H1 (cell line): ENCODE data around the gene PLCH2. TPM values are rescaled to one million over a fixed set of nuclear protein-coding genes. Genes with fewer than 3 reads are reported as not detected.

ENCODE experiments used
- CTCF ChIA-PET: fragments of 300-600 bp; sonication (Branson Sonifier 250); formaldehyde crosslinking; loops from one replicate; lab custom pipeline; 2021; ENCODE audit not compliant: partially characterized antibody; lab: Charles Lee
- POLR2A ChIA-PET: fragments of 300-600 bp; sonication (Branson Sonifier 250); formaldehyde crosslinking; loops from one replicate; lab custom pipeline; 2021; ENCODE audit warnings: inconsistent platforms; ENCODE audit not compliant: partially characterized antibody; lab: Charles Lee
- DNase-seq, 2 experiments: peaks; one replicate each; pipeline versions ENCODE4 v3.0.0 to v3.0.0-alpha.2; 2010 to 2022; ENCODE audit warnings: low spot score in 2 of 2, low read depth in 1 of 2, mixed read lengths in 1 of 2
- FAIRE-seq: peaks from 2 replicates; lab custom pipeline; 2011; peaks lifted over from hg19 to GRCh38; lab: Jason Lieb, UNC
- H2AFZ ChIP-seq: 2 replicates; pipeline ENCODE4 v1.8.1; 2012; ENCODE audit warnings: low read length, inconsistent platforms
- H2AK5ac ChIP-seq: 2 replicates; pipeline ENCODE4 v1.6.1; 2013; ENCODE audit warnings: low read depth, low read length
- H2BK120ac ChIP-seq: replicated peaks from 2 replicates; pipeline ENCODE3; 2013; ENCODE audit warnings: low read depth, low read length, inconsistent platforms
- H2BK12ac ChIP-seq: 2 replicates; pipeline ENCODE4 v1.6.1; 2013; ENCODE audit warnings: low read depth, low read length
- H2BK15ac ChIP-seq: 2 replicates; pipeline ENCODE4 v1.6.1; 2013; ENCODE audit warnings: low read length
- H2BK20ac ChIP-seq: 2 replicates; pipeline ENCODE4 v1.6.1; 2013; ENCODE audit warnings: low read length
- H2BK5ac ChIP-seq: 2 replicates; pipeline ENCODE4 v1.6.1; 2013; ENCODE audit warnings: low read depth, low read length
- H3K14ac ChIP-seq: 2 replicates; pipeline ENCODE4 v1.6.1; 2013; ENCODE audit warnings: inconsistent platforms; ENCODE audit not compliant: insufficient read length
- H3K18ac ChIP-seq: 2 replicates; pipeline ENCODE4 v1.6.1; 2013; ENCODE audit warnings: low read length; ENCODE audit errors: extremely low read depth
- H3K23ac ChIP-seq: 2 replicates; pipeline ENCODE4 v1.6.1; 2013; ENCODE audit warnings: inconsistent platforms; ENCODE audit not compliant: insufficient read length
- H3K23me2 ChIP-seq: 2 replicates; pipeline ENCODE4 v1.6.1; 2013; ENCODE audit warnings: low read depth, low read length
- H3K27ac ChIP-seq: 2 replicates; pipeline ENCODE4 v1.6.1; 2011; ENCODE audit warnings: low read depth, low read length, inconsistent platforms
- H3K27me3 ChIP-seq, 4 experiments: replicated peaks in 1 of 4; 1 replicate in 1 of 4; 2 replicates in 3 of 4; pipeline versions ENCODE4 v1.6.1 to v1.8.1; 2011 to 2013; ENCODE audit warnings: low read length in 3 of 4, mild to moderate bottlenecking in 3 of 4, inconsistent platforms in 2 of 4, mixed read lengths in 2 of 4, moderate library complexity in 1 of 4; ENCODE audit not compliant: control insufficient read depth in 3 of 4, insufficient read depth in 3 of 4; ENCODE audit errors: extremely low read depth in 1 of 4
- H3K36me3 ChIP-seq, 4 experiments: 2 replicates each; pipeline versions ENCODE4 v1.6.1 to v1.8.1; 2011 to 2013; ENCODE audit warnings: mild to moderate bottlenecking in 4 of 4, low read length in 3 of 4, moderate library complexity in 2 of 4, control low read depth in 1 of 4, inconsistent platforms in 1 of 4; ENCODE audit not compliant: insufficient read depth in 4 of 4, control insufficient read depth in 2 of 4
- H3K4ac ChIP-seq: replicated peaks from 2 replicates; pipeline ENCODE3; 2013; ENCODE audit warnings: low read length, low read depth, mixed read lengths, inconsistent platforms; ENCODE audit not compliant: insufficient read length
- H3K4me1 ChIP-seq, 4 experiments: replicated peaks in 1 of 4; 1 replicate in 1 of 4; 2 replicates in 3 of 4; pipeline versions ENCODE4 v1.6.1 to v1.8.1; 2011 to 2013; ENCODE audit warnings: low read length in 3 of 4, inconsistent platforms in 2 of 4, mixed read lengths in 1 of 4; ENCODE audit not compliant: insufficient read depth in 4 of 4, control insufficient read depth in 3 of 4
- H3K4me2 ChIP-seq, 2 experiments: 2 replicates each; pipeline versions ENCODE4 v1.6.1 to v1.8.1; 2011 to 2013; ENCODE audit warnings: low read depth in 2 of 2, low read length in 2 of 2, control low read depth in 1 of 2, inconsistent platforms in 1 of 2, mild to moderate bottlenecking in 1 of 2; ENCODE audit not compliant: insufficient read depth in 1 of 2
- H3K4me3 ChIP-seq, 4 experiments: fragments of 200-600, 300-600 bp in 1 of 4; sonication (generic), shearing (Covaris generic), sonication (Bioruptor Twin) in 1 of 4; 2 replicates each; pipeline versions ENCODE4 v1.5.1 to v1.8.1; 2011 to 2016; ENCODE audit warnings: low read length in 4 of 4, low read depth in 3 of 4, control low read depth in 2 of 4, inconsistent platforms in 2 of 4, mild to moderate bottlenecking in 2 of 4, mixed read lengths in 1 of 4, moderate library complexity in 1 of 4; ENCODE audit not compliant: insufficient read depth in 2 of 4; ENCODE audit errors: extremely low read depth in 1 of 4
- H3K56ac ChIP-seq: replicated peaks from 2 replicates; pipeline ENCODE3; 2013; ENCODE audit warnings: low read depth, mild to moderate bottlenecking, mixed read lengths, low read length, inconsistent platforms; ENCODE audit not compliant: insufficient read length
- H3K79me1 ChIP-seq: 2 replicates; pipeline ENCODE4 v1.6.1; 2013; ENCODE audit warnings: low read depth, low read length, control low read depth
- H3K79me2 ChIP-seq, 2 experiments: 2 replicates each; pipeline versions ENCODE4 v1.6.1 to v1.8.1; 2012 to 2013; ENCODE audit warnings: low read length in 2 of 2, mild to moderate bottlenecking in 2 of 2, inconsistent platforms in 1 of 2; ENCODE audit not compliant: insufficient read depth in 2 of 2, control insufficient read depth in 1 of 2
- H3K9ac ChIP-seq, 4 experiments: replicated peaks in 1 of 4; 1 replicate in 1 of 4; 2 replicates in 3 of 4; pipeline versions ENCODE4 v1.6.1 to v1.8.1; 2011 to 2013; ENCODE audit warnings: low read depth in 3 of 4, low read length in 3 of 4, control low read depth in 2 of 4, mild to moderate bottlenecking in 2 of 4, moderate library complexity in 2 of 4, inconsistent platforms in 1 of 4; ENCODE audit errors: extremely low read depth in 1 of 4
- H3K9me3 ChIP-seq, 2 experiments: 2 replicates each; pipeline versions ENCODE4 v1.6.1 to v1.8.1; 2012 to 2013; ENCODE audit warnings: mild to moderate bottlenecking in 2 of 2, moderate library complexity in 2 of 2, control low read depth in 1 of 2, inconsistent platforms in 1 of 2, low read depth in 1 of 2, low read length in 1 of 2, mixed read lengths in 1 of 2; ENCODE audit not compliant: insufficient read depth in 2 of 2
- H4K20me1 ChIP-seq, 2 experiments: replicated peaks in 1 of 2; 2 replicates each; pipeline versions ENCODE3 to v1.8.1; 2011 to 2013; ENCODE audit warnings: inconsistent platforms in 2 of 2, low read length in 2 of 2, mild to moderate bottlenecking in 1 of 2; ENCODE audit not compliant: insufficient read depth in 2 of 2, control insufficient read depth in 1 of 2
- H4K5ac ChIP-seq: 2 replicates; pipeline ENCODE4 v1.6.1; 2013; ENCODE audit warnings: low read length, low read depth, mixed read lengths, inconsistent platforms; ENCODE audit not compliant: insufficient read length
- H4K8ac ChIP-seq: 2 replicates; pipeline ENCODE4 v1.8.0; 2013; ENCODE audit warnings: mild to moderate bottlenecking, moderate library complexity, low read length, inconsistent platforms; ENCODE audit not compliant: insufficient read depth; ENCODE audit errors: extremely low read depth
- H4K91ac ChIP-seq: replicated peaks from 2 replicates; pipeline ENCODE3; 2013; ENCODE audit warnings: low read length, mixed read lengths, inconsistent platforms; ENCODE audit not compliant: insufficient read length
- BCL11A ChIP-seq, 2 experiments: IDR thresholded peaks; one replicate each; pipeline ENCODE4 v1.6.1; 2011; ENCODE audit warnings: low read depth in 2 of 2, low read length in 2 of 2, mild to moderate bottlenecking in 2 of 2
- CBX8 ChIP-seq: fragments of 300-800, 300-1000 bp; sonication (generic); IDR thresholded peaks from 2 replicates; pipeline ENCODE4 v1.7.1; 2016; ENCODE audit warnings: low read depth, low read length, borderline replicate concordance
- CEBPB ChIP-seq: IDR thresholded peaks from 2 replicates; pipeline ENCODE4 v1.6.1; 2012; ENCODE audit warnings: low read depth, low read length
- GABPA ChIP-seq: IDR thresholded peaks from 2 replicates; pipeline ENCODE4 v1.6.1; 2011; ENCODE audit warnings: mild to moderate bottlenecking, low read length, moderate library complexity, borderline replicate concordance; ENCODE audit not compliant: insufficient read depth
- NANOG ChIP-seq: IDR thresholded peaks from 2 replicates; pipeline ENCODE4 v1.6.1; 2011; ENCODE audit warnings: low read length, low read depth, mild to moderate bottlenecking, inconsistent platforms; ENCODE audit not compliant: insufficient read depth, poor library complexity, severe bottlenecking
- PHF8 ChIP-seq: fragments of 200-600 bp; sonication (generic); conservative IDR thresholded peaks from 2 replicates; pipeline ENCODE4 v1.7.1; 2012; ENCODE audit warnings: low read depth, mild to moderate bottlenecking, inconsistent platforms, low read length, moderate library complexity
- POLR2AphosphoS5 ChIP-seq: IDR thresholded peaks from 2 replicates; pipeline ENCODE4 v1.6.1; 2011; ENCODE audit warnings: low read depth, low read length
- RBBP5 ChIP-seq: IDR thresholded peaks from 2 replicates; pipeline ENCODE4 v1.7.1; 2012; ENCODE audit warnings: low read depth, mild to moderate bottlenecking, inconsistent platforms, low read length, moderate library complexity, borderline replicate concordance
- TAF7 ChIP-seq: optimal IDR thresholded peaks from 2 replicates; pipeline ENCODE3; 2011; ENCODE audit warnings: low read depth, mild to moderate bottlenecking, inconsistent platforms, low read length, moderate library complexity, borderline replicate concordance
- ZNF274 ChIP-seq: IDR thresholded peaks from 2 replicates; pipeline ENCODE4 v1.7.0; 2012; ENCODE audit warnings: low read length, borderline replicate concordance; ENCODE audit errors: extremely low read depth
- WGBS, 2 experiments: shearing (Covaris generic) in 1 of 2; methylation state at CpG; one replicate each; pipeline versions ENCODE4 v1.1.6 to v1.1.7; 2013 to 2015; ENCODE audit warnings: low lambda C conversion rate in 2 of 2, mixed read lengths in 2 of 2, inconsistent platforms in 1 of 2, low coverage in 1 of 2, missing lambda C conversion rate in 1 of 2; ENCODE audit not compliant: insufficient replicate concordance in 2 of 2, insufficient coverage in 1 of 2, insufficient read length in 1 of 2; ENCODE audit errors: extremely low coverage in 1 of 2, missing lambda C conversion rate in 1 of 2; 5-methylcytosine and 5-hydroxymethylcytosine counted together
- polyA plus RNA-seq, 7 experiments: library from polyadenylated mRNA; depleted of rRNA in 3 of 7; stranded (reverse) in 5 of 7; unstranded in 2 of 7; fragments of >200 nt in 5 of 7; fragments of 200-250 nt in 2 of 7; gene quantifications; 1 replicate in 5 of 7; 2 replicates in 1 of 7; 4 replicates in 1 of 7; pipeline versions ENCODE4 v1.2.1 to v1.2.3, GENCODE V29; 2011 to 2013; ENCODE audit warnings: missing spikeins in 2 of 7, mixed read lengths in 2 of 7
- total RNA-seq: library from RNA; stranded (reverse); fragmentation: NEBNext Ultra II Directional; extraction: Animal tissue kit (Norgen Biotek cat#: 25700); gene quantifications from 2 replicates; pipeline ENCODE4 v1.2.1, GENCODE V29; 2021
- TF ChIP-seq, protein P1 (sequence below): IDR thresholded peaks from 2 replicates; pipeline ENCODE4 v1.6.1; 2012; ENCODE audit warnings: inconsistent platforms
- TF ChIP-seq, protein P2 (sequence below): IDR thresholded peaks from 2 replicates; pipeline ENCODE4 v1.6.1; 2011; ENCODE audit warnings: low read length, improper control_type of control experiment

Gene PLCH2
- total and polyA plus RNA-seq, 2 of the 8 experiments (the other 6 are each of a cell fraction or from before 2014, with no cell fraction given) = 0.14 to 0.19 TPM

DNA sequence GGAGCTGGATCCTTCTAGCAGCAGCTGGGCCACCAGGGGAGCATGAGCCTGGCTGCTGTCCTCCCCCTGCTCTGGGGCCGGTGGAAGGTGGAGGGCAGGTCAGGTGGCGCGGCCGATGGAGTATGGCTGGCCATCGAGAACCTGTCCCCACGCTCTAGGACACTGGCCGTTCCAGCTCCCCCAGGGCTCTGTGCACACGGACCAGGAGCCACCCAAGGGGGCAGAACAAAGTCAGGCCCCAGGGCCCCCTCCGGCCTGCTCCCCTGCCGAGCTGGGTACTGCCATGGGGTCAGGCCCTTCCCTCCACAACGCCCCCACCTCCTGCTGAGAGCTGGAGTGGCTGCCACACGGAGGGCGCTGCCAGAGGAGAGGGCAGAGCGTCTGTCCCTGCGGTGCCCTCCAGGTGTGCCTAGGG lies 4.5 kb upstream of the PLCH2 start:
- POLR2A ChIA-PET = interaction anchor here (1.1 kb wide), 1 partner anchor 31 kb away, joined by 5 read pairs; no protein-coding TSS in a partner anchor
- peaks cover 0 to 8% (median 0%) of the 10 kb centered on the region in 4 experiments; a peak in 3 of 7 replicates for H3K4me1 ChIP-seq

More for the DNA sequence above, 4.5 kb upstream of the PLCH2 start:
- no peak overlapping the region for H3K18ac ChIP-seq
- H3K79me1 ChIP-seq = no peaks in the 10 kb centered on the region
- no peak overlapping the region for H3K4me2 ChIP-seq
- H2AFZ ChIP-seq = no peak overlapping the region
- H3K9ac ChIP-seq = no peak overlapping the region
- H4K5ac ChIP-seq = no peak overlapping the region
- no peak overlapping the region for H3K14ac ChIP-seq
- no peak for FAIRE-seq
- H3K36me3 ChIP-seq = no peaks in the 10 kb centered on the region
- 93% methylated on average over 14 of the region's 15 CpGs; no CpG with 5 or more reads in 1 of the 2 experiments for WGBS, 2 experiments
- no peaks in the 10 kb centered on the region; the same call in 1 of the 2 replicates for H3K23me2 ChIP-seq
- no peak overlapping the region for H3K23ac ChIP-seq
- CTCF ChIA-PET = interaction anchor here (0.6 to 3.4 kb wide), 10 partner anchors 9 to 975 kb away, joined by 3 to 14 read pairs (median 4); no protein-coding TSS in a partner anchor
- peaks cover 4% of the 10 kb centered on the region in 2 experiments for H4K20me1 ChIP-seq
- H2BK120ac ChIP-seq = no peak overlapping the region
- H2BK15ac ChIP-seq = no peak overlapping the region
- no peaks in the 10 kb centered on the region for H3K79me2 ChIP-seq
- H2BK20ac ChIP-seq = no peak overlapping the region
- H3K4me3 ChIP-seq = no peak overlapping the region
- H4K8ac ChIP-seq = no peak overlapping the region
- DNase-seq = no peak
- H3K9me3 ChIP-seq = no peaks in the 10 kb centered on the region
- no peak overlapping the region for H2AK5ac ChIP-seq
- no peak overlapping the region for H4K91ac ChIP-seq
- no peak overlapping the region for H2BK5ac ChIP-seq
- H3K4ac ChIP-seq = no peak overlapping the region
- no peak overlapping the region for H3K27ac ChIP-seq
- TF ChIP-seq TAF7 (no peak), CBX8 (no peak), PHF8 (no peak), RBBP5 (no peak), NANOG (no peak), BCL11A (IDR thresholded peaks at IDR 0.05; ENCODE audit: low read depth in 2 of 2, low read length in 2 of 2) (no peak), ZNF274 (no peak), CEBPB (no peak), POLR2AphosphoS5 (no peak), GABPA (no peak)
- TF ChIP-seq, protein P1, sequence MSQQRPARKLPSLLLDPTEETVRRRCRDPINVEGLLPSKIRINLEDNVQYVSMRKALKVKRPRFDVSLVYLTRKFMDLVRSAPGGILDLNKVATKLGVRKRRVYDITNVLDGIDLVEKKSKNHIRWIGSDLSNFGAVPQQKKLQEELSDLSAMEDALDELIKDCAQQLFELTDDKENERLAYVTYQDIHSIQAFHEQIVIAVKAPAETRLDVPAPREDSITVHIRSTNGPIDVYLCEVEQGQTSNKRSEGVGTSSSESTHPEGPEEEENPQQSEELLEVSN = no peak
- TF ChIP-seq, protein P2, sequence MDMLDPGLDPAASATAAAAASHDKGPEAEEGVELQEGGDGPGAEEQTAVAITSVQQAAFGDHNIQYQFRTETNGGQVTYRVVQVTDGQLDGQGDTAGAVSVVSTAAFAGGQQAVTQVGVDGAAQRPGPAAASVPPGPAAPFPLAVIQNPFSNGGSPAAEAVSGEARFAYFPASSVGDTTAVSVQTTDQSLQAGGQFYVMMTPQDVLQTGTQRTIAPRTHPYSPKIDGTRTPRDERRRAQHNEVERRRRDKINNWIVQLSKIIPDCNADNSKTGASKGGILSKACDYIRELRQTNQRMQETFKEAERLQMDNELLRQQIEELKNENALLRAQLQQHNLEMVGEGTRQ = no peak
- H3K27me3 ChIP-seq = no peaks in the 10 kb centered on the region; a peak in 2 of 7 replicates
- H2BK12ac ChIP-seq = no peak overlapping the region
- no peak overlapping the region for H3K56ac ChIP-seq
